GM12865 (cell line): ENCODE measurements around the gene ZBTB7B.
"Not testable (repeated sequence)": the region's sequence is repeated elsewhere in the genome, so short reads cannot be mapped to it uniquely, and the experiment has no call there.

Experiments
- DNase-seq: peaks from one replicate; pipeline ENCODE4 v3.0.0; 2010; ENCODE audit warnings: low read depth
- H3K4me3 ChIP-seq: 2 replicates; pipeline ENCODE4 v1.5.1; 2011; ENCODE audit warnings: mild to moderate bottlenecking, low read depth, low read length, control low read depth
- TF ChIP-seq, protein P1 (sequence below): IDR thresholded peaks from 2 replicates; pipeline ENCODE4 v1.5.1; 2011; ENCODE audit warnings: low read length, control low read depth, low read depth, inconsistent platforms; ENCODE audit not compliant: insufficient read depth; ENCODE audit errors: missing control alignments

Gene ZBTB7B

DNA sequence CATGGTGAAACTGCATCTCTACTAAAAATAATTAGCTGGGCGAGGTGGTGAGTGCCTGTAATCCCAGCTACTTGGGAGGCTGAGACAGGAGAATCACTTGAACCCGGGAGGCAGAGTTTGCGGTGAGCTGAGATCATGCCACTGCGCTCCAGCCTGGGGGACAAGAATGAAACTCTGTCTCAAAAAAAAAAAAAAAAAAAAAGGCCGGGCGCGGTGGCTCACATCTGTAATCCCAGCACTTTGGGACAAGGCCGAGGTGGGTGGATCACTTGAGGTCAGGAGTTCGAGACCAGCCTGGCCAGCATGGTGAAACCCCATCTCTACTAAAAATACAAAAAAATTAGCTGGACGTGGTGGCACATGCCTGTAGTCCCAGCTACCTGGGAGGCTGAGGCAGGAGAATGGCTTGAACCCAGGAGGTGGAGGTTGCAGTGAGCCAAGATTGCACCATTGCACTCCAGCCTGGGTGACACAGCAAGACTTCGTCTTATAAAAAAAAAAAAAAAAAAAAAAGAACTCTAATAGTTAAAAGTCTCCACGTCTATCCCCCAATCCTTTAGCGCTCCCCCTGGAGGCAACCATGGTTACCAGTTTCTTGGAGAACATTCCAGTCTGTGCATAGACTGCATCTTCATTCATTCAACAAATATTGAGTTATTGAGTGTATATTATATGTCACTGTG, 7.2 kb upstream of the ZBTB7B start:
- H3K4me3 ChIP-seq, DNase-seq: not testable (repeated sequence)
- TF ChIP-seq, protein P1, sequence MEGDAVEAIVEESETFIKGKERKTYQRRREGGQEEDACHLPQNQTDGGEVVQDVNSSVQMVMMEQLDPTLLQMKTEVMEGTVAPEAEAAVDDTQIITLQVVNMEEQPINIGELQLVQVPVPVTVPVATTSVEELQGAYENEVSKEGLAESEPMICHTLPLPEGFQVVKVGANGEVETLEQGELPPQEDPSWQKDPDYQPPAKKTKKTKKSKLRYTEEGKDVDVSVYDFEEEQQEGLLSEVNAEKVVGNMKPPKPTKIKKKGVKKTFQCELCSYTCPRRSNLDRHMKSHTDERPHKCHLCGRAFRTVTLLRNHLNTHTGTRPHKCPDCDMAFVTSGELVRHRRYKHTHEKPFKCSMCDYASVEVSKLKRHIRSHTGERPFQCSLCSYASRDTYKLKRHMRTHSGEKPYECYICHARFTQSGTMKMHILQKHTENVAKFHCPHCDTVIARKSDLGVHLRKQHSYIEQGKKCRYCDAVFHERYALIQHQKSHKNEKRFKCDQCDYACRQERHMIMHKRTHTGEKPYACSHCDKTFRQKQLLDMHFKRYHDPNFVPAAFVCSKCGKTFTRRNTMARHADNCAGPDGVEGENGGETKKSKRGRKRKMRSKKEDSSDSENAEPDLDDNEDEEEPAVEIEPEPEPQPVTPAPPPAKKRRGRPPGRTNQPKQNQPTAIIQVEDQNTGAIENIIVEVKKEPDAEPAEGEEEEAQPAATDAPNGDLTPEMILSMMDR = peak; percentile 10

DNA sequence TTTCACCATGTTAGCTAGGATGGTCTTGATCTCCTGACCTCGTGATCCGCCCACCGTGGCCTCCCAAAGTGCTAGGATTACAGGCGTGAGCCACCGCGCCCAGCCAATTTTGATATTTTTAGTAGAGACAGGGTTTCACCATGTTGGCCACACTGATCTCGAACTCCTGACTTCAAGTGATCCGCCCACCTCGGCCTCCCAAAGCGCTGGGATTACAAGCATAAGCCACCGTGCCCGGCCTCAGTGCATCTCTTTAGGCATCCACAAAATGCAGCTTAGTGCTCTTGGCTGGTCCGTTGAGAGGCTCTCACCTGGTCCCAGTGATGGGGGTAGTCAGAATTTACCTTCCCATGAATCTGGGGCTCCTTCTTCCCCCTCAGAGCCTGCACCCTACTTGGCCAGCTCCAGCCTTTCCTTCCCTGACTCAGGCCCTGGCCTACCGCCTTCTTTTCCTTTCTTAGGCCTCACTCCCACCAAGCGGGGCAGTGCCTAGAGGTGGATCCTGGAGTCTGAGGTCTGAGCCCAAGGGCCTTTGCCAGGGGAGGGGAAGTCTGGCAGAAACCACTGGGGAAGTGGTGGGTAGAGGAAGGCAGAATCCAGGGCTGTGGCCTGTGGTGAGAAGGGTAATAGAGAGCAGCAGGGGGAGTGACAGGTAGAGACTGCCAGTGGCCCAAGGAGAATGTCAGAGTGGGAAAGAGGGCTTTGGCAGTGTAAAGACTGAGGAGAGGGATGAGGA, 5.5 kb upstream of the ZBTB7B start:
- no peak overlapping the region for H3K4me3 ChIP-seq
- no peak for DNase-seq
- TF ChIP-seq, protein P1 = no peak

DNA sequence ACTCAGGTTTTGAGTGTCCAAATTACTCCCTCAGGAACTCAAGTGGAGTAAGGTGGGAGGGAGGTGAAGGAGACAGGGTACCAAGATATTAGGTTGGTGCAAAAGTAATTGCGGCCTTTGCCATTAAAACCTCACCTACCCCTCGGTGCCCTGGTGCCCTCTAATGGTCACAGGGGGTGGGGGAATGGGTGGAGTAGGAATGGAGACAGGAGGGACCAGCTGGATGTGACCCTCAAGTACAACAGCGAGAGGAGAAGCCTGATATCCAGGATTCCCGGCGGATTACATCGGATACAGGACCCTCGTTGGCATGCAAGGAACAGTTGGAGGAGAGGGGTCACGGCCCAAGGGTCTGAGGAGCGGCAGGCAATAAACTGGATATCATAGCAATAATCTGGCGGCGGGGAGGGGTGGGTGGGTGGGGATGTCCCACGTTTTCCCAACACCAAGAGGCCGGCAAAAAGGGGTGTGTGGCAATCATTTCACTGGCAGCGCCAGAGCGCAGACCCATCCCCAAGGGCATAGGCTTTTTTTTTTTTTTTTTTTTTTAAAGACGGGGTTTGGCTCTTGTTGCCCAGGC, 4.3 kb upstream of the ZBTB7B start:
- TF ChIP-seq, protein P1 = peak; percentile 22
- peak overlapping the region; percentile 84 for H3K4me3 ChIP-seq
- no peak for DNase-seq

DNA sequence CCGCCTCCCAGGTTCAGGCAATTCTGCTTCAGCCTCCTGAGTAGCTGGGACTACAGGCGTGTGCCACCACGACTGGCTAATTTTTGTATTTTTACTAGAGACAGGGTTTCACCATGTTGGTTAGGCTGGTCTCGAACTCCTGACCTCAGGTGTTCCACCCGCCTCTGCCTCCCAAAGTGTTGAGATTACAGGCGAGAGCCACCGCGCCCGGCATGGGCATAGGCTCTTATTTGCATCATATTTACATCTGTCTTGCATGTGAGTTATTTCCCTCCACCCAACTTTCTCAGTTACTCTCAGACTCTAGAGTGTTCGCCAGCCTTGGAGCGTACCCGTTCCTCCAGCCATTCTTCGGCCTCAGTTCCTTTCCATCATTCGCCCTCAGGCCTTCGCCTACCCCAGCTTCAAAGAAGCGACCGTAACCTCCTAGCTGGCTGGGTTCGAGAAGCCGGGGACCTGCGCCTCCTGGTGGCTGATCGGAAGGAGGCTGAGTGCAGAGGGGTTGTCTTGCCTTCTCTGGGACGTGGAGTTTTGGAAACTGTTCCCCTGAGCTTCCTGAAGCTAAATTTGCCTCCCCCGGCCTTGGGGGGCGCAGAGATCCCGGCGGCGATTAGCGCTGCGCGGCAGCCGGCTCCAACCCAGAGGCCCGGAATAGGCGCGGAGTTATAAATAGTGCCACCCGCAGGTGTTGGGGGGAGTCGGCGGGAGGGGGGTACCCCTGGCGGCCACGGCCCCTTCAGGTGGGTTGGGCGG, 3.6 kb upstream of the ZBTB7B start:
- H3K4me3 ChIP-seq = peak overlapping the region; percentile 84
- peak; percentile 93 for DNase-seq
- TF ChIP-seq, protein P1 = peak; percentile 97

DNA sequence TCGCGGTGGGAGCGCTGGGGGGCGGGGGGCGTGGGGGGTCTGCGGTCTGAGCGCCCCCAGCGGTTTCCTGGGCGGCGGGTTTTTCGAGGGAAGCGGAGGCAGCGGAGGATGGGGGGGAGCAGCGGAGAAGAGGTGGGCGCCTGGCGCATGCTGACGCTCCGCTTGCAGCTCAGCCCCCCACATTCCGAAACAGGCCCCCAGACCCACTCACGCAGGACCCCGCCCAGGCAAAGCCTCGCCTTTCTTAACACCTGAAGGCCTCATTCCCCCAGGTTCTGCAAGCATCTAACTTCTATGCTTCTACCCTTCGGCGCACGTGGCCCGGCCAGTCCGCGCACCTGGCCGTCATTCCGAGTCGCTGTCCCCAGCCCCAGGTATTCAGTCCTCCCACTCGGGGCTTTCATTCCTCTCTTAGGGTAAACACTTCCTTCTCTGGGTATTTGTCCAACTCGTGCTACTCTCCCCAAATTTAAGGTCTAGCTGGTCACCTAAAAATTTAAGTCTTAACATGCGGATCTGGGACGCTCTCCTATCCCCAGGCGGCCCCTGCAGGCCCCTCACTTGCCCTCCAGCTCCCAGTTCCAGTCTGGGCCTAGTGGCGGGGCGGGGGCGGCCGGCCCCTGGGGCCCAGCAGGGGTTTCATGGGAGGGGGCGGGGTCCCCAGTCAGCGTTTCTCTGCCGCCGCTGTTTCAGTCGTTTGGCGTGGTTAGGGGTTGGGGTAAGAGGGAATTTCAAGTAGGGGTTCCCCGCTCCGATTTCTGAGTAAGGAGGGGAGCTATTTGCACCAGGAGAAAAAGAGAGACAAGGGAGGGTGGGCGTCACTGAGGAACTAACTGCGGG, 2.8 kb upstream of the ZBTB7B start:
- TF ChIP-seq, protein P1 = no peak
- DNase-seq = peak; percentile 81
- H3K4me3 ChIP-seq = peak overlapping the region; percentile 84

DNA sequence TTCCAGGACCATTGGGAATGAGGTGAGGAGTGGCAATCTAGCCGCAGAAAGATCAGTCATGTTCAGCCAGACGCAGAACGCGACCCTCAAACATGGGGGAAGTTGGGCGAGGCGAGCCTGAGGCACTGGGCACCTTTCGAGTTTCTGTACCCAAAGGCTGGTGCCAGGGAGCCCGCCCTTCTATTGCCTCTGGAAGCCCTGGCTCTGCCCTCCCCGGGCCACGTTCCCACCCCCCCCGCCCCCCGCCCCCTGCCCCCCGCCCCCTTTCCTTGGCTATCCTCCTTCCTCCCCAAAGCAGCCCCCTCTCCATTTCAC, 2.2 kb upstream of the ZBTB7B start:
- peak overlapping the region; percentile 84 for H3K4me3 ChIP-seq
- DNase-seq = peak; percentile 44
- TF ChIP-seq, protein P1 = no peak
